ENCODE results near the gene PGAP2. TPM values are rescaled to one million over a fixed set of nuclear protein-coding genes. Genes with fewer than 3 reads are reported as not detected.

PGAP2 gene
- total RNA-seq, 1 experiment from 2014 or later, result 37.4 TPM

DNA sequence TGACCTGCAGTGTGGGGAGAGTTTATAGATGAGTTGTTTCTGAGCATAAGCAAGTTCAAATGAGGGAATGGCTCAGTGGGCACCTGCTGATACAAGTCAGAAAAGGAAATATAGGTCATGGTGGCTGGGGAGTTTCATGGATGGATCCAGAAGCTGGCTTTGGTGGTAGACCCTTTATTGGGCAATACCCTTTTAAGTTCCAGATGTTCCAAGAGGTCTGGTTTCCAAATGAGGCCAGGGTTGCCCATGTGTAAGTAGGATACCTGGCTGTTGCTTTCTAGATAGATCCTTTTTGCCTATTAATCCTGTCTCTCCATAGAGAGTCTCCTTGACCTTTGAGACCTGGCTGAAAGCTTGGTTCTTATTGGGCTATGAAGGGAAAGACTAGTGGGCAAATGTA is 49.3 kb downstream of the PGAP2 start:
- TF ChIP-seq CTCF (conservative IDR thresholded peaks at IDR 0.05), result no peak
- H3K23ac ChIP-seq (ENCODE audit: insufficient read length, low read depth, low read length), result no peak overlapping the region
- Mint-ChIP-seq H3K27ac (no peak overlapping the region), H3K9me3 (no peaks in the 10 kb centered on the region), H3K36me3 (ENCODE audit: insufficient read depth in 1 of 3, low read depth in 3 of 3) (peaks cover 0 to 4% (median 0%) of the 10 kb centered on the region in 3 experiments; a peak in 1 of 7 replicates), H3K27me3 (ENCODE audit: low read depth) (peaks cover 28% of the 10 kb centered on the region), H3K4me3 (no peak overlapping the region; a peak in 1 of 5 replicates), H3K4me1 (peaks cover 55 to 66% of the 10 kb centered on the region in 2 experiments)
- no peak overlapping the region for H3K14ac ChIP-seq (ENCODE audit: insufficient read depth, low read length)
- H3K56ac ChIP-seq (ENCODE audit: insufficient read length, low read depth, low read length), result no peak overlapping the region
- H4K5ac ChIP-seq (ENCODE audit: insufficient read length, low read depth, low read length), result no peak overlapping the region
- no peak overlapping the region for H4K91ac ChIP-seq (ENCODE audit: insufficient read length, low read depth, low read length)
- H3K18ac ChIP-seq (ENCODE audit: insufficient read length, low read depth, low read length), result no peak overlapping the region
- no peak overlapping the region for H3K4ac ChIP-seq (ENCODE audit: low read depth, low read length)
- no peak overlapping the region for H3K9ac ChIP-seq (ENCODE audit: extremely low read depth, insufficient read length, low read length)
- H2BK5ac ChIP-seq (ENCODE audit: insufficient read length, low read length), result no peak overlapping the region
- no peak overlapping the region for H3K4me2 ChIP-seq (ENCODE audit: insufficient read depth, insufficient read length, low read length)
- H3K23me2 ChIP-seq (ENCODE audit: insufficient read length, low read depth, low read length, poor library complexity, severe bottlenecking), result peaks cover 12% of the 10 kb centered on the region
- no peak overlapping the region for H2AK5ac ChIP-seq (ENCODE audit: insufficient read length, low read length)
- no peak overlapping the region for H3T11ph ChIP-seq (ENCODE audit: low read length)
- no peak overlapping the region for H2BK20ac ChIP-seq (ENCODE audit: low read depth, low read length, poor library complexity, severe bottlenecking)
- no peaks in the 10 kb centered on the region for H4K20me1 ChIP-seq (ENCODE audit: control insufficient read depth, insufficient read depth, insufficient read length)
- no peak for DNase-seq
- no peaks in the 10 kb centered on the region for H3K79me2 ChIP-seq (ENCODE audit: insufficient read depth, low read length)
- no peaks in the 10 kb centered on the region; the same call in 1 of the 2 replicates for H3K27me3 ChIP-seq (ENCODE audit: insufficient read depth, low read length)
- H4K8ac ChIP-seq (replicated peaks; ENCODE audit: insufficient read length, low read depth, low read length), result no peak overlapping the region
- no peak overlapping the region for H2BK120ac ChIP-seq (ENCODE audit: low read depth, low read length, poor library complexity, severe bottlenecking)
- no peaks in the 10 kb centered on the region for H3K9me3 ChIP-seq (ENCODE audit: control insufficient read depth, low read depth, low read length)
- no peak overlapping the region for H2AFZ ChIP-seq (ENCODE audit: low read length)
- H3K79me1 ChIP-seq (ENCODE audit: insufficient read depth, low read depth, low read length, poor library complexity, severe bottlenecking), result no peaks in the 10 kb centered on the region
- H2BK12ac ChIP-seq (ENCODE audit: insufficient read length, low read depth, low read length), result no peak overlapping the region
- peaks cover 9% of the 10 kb centered on the region for H3K4me1 ChIP-seq (ENCODE audit: insufficient read depth, low read length)
- no peak overlapping the region for H2BK15ac ChIP-seq (ENCODE audit: low read depth, low read length)
- H3K27ac ChIP-seq (ENCODE audit: insufficient read length, low read depth, low read length), result no peak overlapping the region
